HG03066 (cell line): Measurements from ENCODE around the gene DEK.
A peak's percentile ranks its signal among the peaks of the same experiment; 100 is the strongest.
"Not testable (repeated sequence)": the region's sequence is repeated elsewhere in the genome, so short reads cannot be mapped to it uniquely, and the experiment has no call there.

Source experiments
- ATAC-seq: cut with Tn5 transposase; IDR thresholded peaks from one replicate; pipeline ENCODE4 v1.9.1; 2021; ENCODE audit warnings: low read depth; ENCODE audit not compliant: unreplicated experiment

DEK gene

GRCh38 chr6:18264219-18264922 is at the start of gene DEK:
DEK (minus strand) TSS chr6:18264530; CDS start chr6:18263987, 543 bp downstream.
- peak; percentile 40 for ATAC-seq

DNA sequence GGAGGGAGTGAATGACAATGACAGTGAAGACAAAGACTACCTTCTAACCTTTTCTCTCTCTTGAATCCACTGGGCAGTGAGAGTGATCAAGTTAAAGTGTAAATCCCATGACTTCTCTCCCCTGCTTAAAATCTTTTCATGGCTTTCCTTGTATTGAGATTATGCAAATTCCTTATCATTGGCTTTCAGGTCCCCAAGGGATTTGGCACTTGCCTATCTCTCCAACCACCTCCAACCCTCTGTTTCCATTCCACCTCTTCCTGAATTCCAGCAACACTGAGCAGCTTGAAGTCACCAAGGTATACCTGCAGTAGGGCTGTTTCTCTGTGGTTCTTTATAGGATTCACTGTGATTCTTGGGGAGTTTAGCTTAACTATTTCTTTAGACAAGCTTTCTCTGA is 48.0 kb upstream of the DEK start:
- ATAC-seq, result no peak

GRCh38 chr6:18310010-18310409 is 45.7 kb upstream of the DEK start:
- not testable (repeated sequence) for ATAC-seq

DNA sequence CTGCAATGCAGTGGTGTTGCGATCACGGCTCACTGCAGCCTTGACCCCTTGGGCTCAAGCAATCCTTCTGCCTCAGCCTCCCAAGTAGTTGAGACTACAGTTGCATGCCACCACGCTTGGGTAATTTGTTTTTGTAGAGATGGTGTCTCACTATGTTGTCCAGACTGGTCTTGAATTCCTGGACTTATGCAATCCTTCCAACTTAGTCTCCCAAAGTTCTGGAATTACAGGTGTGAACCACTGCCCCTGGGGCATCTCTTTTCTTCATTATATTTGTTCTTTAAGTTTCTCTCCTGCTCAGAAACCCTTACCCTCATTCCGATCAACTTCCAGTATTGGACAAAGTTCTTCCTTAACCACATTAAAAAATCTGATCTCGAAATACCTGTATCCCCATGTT is 44.7 kb upstream of the DEK start:
- ATAC-seq, result no peak

DNA sequence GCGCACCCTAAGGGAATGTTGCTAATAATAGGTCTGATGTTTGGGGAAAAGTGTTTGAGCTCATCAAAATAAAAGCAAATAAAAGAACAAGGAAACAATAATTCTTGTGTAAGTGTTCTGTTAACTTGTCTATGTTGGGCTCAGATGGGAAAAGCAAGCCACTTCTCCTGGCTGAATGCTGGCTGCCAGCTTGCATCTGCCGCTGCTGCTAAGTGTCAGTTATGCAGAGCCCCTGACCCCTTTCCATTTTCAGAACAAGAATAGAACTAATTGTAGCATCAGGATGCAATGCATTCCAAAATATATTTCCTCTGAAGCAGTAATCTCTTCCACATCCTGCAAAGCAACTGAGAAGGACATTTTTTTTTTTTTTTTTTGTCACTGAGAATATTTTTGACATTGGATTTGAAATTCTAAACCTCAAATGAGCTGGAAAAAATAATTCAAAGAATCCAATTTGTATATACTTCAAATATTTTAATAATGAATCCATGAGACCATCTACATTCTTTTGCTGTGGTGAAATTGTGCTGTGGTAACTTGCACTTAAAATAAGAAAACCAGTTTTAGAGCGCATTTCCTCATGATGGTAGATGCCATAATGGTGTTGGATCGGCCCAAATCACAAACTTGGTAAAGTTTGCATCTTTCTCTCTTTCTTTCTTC is 43.9 kb upstream of the DEK start:
- no peak for ATAC-seq

DNA sequence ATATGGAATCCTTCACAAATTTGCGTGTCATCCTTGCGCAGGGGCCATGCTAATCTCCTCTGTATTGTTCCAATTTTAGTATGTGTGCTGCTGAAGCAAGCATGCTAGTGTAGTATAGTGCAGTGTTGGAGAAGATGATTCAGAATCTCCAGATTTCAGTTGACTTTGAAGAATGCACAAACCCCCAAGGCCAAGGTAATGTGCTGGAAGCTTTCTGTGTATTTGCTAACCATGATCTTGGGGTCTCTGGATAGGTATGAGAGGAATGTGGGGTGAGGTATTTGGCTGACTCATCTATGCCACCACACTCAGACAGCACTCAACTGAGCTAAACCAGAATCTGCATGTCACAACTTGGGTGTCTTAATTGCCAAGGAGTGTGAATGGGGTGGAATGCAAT is 42.6 kb upstream of the DEK start:
- no peak for ATAC-seq

- ATAC-seq, result no peak
Measured at GRCh38 chr6:18302561-18303439, 38.5 kb upstream of the DEK start.

DNA sequence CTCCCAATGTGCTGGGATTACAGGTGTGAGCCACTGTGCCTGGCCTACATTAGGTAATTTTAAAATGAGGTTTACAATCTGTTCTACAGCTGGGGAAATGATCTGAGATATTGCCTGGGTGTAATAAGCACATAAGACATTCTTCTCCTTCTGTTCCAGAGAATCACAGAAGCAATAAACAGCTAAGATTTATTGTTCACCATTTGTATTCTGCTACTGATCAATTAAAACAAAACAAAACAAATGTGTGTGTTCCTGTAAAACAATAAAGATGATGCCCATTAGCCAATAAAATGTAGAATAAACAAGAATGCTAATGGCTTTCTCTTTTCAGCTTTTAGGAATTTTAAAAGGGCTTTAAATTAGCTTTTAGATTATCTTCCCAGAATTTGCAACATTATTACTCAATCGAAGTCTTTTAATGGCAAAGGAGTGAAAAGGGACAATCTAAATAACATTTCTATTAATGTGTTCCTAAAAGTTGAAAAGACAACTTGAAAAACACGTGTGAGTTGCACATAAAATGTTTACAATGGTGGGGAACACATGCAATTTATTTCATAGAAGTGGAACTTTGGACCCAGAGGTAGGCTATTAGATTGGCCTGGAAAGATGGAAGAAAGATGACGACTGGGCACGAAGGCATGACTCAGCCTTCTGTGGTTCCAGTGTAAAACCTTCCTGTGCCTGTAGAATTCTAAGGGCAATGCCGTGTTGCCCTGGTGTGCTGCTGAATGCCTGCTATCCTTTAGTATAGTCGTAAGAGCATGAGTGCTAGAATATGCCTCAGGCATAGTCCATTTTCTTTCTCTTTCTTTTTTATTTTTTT is 29.0 kb upstream of the DEK start:
- no peak for ATAC-seq

GRCh38 chr6:18289283-18289682 is 25.0 kb upstream of the DEK start:
- no peak for ATAC-seq

DNA sequence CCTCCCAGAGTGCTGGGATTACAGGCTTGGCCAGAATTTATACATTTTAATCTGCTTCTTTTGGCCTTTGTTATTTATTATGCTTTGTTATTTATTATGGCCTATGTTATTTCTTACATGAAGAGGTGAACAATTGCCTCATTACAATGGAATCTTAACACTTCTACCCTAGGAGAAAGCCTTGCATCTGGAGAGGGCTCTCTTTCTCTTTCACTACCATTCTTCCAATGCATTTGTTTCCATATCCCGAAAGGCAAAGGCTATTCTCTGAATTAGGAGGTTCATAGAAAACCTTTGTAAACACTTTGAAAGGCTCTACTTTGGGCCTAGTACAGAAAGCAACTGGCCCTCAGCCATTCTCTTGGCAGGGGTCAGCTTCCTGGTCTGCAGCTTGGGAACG is 19.9 kb upstream of the DEK start:
- ATAC-seq, result no peak

GRCh38 chr6:18281564-18281963 is 17.2 kb upstream of the DEK start:
- ATAC-seq, result no peak

DNA sequence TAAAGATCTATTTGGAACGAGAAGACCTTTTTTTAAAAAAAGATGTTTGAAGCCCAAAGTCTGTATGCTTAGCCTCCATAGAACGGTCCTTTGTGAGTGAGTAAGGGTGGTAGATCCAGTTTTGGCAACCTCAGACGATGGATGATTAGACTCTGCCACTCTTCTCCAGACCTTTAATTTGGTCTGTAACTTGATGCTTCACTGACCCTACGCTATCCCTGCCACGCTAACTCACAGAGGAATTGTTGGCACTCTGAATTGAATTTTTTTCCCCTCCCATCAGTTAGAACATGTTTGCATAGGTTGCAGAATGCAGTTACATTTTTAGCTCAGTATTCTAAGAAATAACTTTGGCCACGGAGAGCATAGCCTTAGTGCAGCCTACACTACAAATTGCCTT is 15.8 kb upstream of the DEK start:
- ATAC-seq, result no peak

GRCh38 chr6:18279422-18279821 is 15.1 kb upstream of the DEK start:
- ATAC-seq, result no peak

DNA sequence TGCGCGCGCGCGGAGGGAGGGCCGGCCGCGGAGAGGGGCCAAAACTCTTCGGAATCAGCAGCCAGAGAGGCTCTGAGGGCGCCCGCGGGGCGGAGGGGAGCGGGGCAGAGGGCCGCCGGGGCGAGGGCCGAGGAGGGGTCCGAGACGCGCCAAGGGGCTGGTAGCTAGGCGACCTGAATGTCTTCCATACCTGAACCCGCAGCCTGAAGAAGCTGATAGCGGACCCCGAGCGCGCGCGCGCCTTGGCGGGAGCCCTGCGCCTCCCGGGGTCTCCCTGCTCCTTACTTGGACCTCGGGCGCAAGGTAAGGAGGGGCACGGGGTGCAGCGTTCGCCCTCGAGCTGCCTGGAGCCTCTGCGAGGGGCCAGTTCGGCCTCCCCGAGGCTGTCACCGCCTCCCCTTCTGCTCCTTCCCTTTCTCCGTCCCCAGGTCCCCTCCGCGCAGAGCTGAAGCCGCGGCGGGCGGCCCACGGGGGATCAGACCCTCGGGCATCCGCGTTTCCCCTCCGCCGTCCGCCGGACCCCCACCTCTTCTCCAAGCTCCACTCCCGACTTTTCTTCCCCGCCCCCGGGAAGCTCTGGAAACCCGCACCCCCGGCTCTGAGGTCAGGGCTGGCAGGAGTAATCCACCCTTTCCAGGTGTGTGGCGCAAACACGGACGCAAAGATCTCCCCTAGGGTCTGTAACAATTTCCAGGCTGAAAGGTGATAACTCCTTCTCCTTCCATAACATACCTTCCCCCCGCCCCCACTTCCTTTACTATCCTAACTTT is 13.1 kb upstream of the DEK start:
- ATAC-seq, result no peak

GRCh38 chr6:18276610-18277236 is 12.4 kb upstream of the DEK start:
- ATAC-seq, result no peak

GRCh38 chr6:18270216-18270615 is 5.9 kb upstream of the DEK start:
- ATAC-seq, result no peak

DNA sequence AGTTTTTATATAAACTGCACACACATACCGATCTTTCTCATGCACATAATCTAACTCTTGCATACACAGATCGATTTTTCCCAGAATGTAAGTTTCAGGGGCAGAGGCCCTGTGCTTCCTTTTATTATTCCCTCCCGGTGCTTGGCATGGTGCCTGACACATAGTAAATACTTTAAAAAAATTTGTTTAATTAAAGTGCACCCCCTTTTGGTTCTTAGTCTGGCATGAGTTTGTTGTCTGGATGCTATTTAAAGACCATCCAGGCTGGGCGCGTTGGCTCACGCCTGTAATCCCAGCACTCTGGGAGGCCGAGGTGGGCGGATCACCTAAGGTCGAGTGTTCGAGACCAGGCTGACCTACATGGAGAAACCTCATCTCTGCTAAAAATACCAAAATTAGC is 5.4 kb upstream of the DEK start:
- ATAC-seq, result no peak

GRCh38 chr6:18269253-18269652 is 4.9 kb upstream of the DEK start:
- no peak for ATAC-seq

- ATAC-seq, result no peak
Measured at GRCh38 chr6:18268066-18268465, 3.7 kb upstream of the DEK start.
